WTC11 (cell line): Measurements from ENCODE around the gene EFHD2. TPM values are rescaled to one million over a fixed set of nuclear protein-coding genes. Genes with fewer than 3 reads are reported as not detected.

Experiments
- ATAC-seq: fragments of 200-7000 bp; cut with Tn5 transposase; 2 replicates; pipeline ENCODE4 v1.10.0; 2021; ENCODE audit warnings: mild to moderate bottlenecking, moderate library complexity
- Bru-seq: library from RNA; stranded (reverse); fragments of 400-500 nt; gene quantifications from one replicate; lab custom pipeline; 2021; lab: Mats Ljungman, UMichigan
- CTCF ChIA-PET: fragments of 300-600 bp; sonication (Branson Sonifier 250); formaldehyde crosslinking; loops from one replicate; lab custom pipeline; 2021; ENCODE audit warnings: antibody characterized with exemption; lab: Charles Lee
- POLR2A ChIA-PET: fragments of 350-600 bp; sonication (Branson Sonifier 250); formaldehyde crosslinking; loops from one replicate; lab custom pipeline; 2021; ENCODE audit warnings: antibody characterized with exemption; lab: Charles Lee
- DNase-seq: peaks from one replicate; pipeline ENCODE4 v3.0.0; 2021; ENCODE audit warnings: low spot score
- H3K27ac Mint-ChIP-seq: 2 replicates; pipeline ENCODE4 v1.8.0; 2021; ENCODE audit warnings: mixed read lengths
- H3K27me3 Mint-ChIP-seq: 2 replicates; pipeline ENCODE4 v1.8.0; 2021; ENCODE audit warnings: low read depth, mild to moderate bottlenecking, moderate library complexity, mixed read lengths
- H3K36me3 Mint-ChIP-seq: 2 replicates; pipeline ENCODE4 v1.8.0; 2021; ENCODE audit warnings: mixed read lengths
- H3K4me1 Mint-ChIP-seq: 2 replicates; pipeline ENCODE4 v1.8.0; 2022; ENCODE audit warnings: mixed read lengths
- H3K4me3 Mint-ChIP-seq: 2 replicates; pipeline ENCODE4 v1.8.0; 2021; ENCODE audit warnings: mild to moderate bottlenecking, moderate library complexity, mixed read lengths
- H3K9me3 Mint-ChIP-seq: 2 replicates; pipeline ENCODE4 v1.8.0; 2021; ENCODE audit warnings: mixed read lengths
- ATF1 ChIP-seq: sonication (generic); formaldehyde crosslinking; IDR thresholded peaks from 2 replicates; pipeline ENCODE4 v1.8.1; 2023; ENCODE audit warnings: mild to moderate bottlenecking, moderate library complexity, missing genetic modification reagents
- ELF4 ChIP-seq: sonication (generic); formaldehyde crosslinking; IDR thresholded peaks from 2 replicates; pipeline ENCODE4 v1.8.1; 2022; ENCODE audit warnings: low read depth, mild to moderate bottlenecking, moderate library complexity, missing genetic modification reagents
- ETV6 ChIP-seq: sonication (generic); formaldehyde crosslinking; IDR thresholded peaks from 2 replicates; pipeline ENCODE4 v1.8.1; 2022; ENCODE audit warnings: mild to moderate bottlenecking, missing genetic modification reagents
- GABPB1 ChIP-seq: sonication (generic); formaldehyde crosslinking; IDR thresholded peaks from 2 replicates; pipeline ENCODE4 v1.8.1; 2023; ENCODE audit warnings: mild to moderate bottlenecking, missing genetic modification reagents
- GRHL2 ChIP-seq: fragments of 250-450 bp; sonication (Bioruptor Pico); IDR thresholded peaks from 2 replicates; pipeline ENCODE4 v1.8.0; 2022; ENCODE audit warnings: mild to moderate bottlenecking, moderate library complexity; ENCODE audit not compliant: insufficient replicate concordance, severe bottlenecking
- KAT7 ChIP-seq: sonication (generic); formaldehyde crosslinking; IDR thresholded peaks from 2 replicates; pipeline ENCODE4 v1.8.1; 2023; ENCODE audit warnings: missing genetic modification reagents, mild to moderate bottlenecking, borderline replicate concordance
- PRRX2 ChIP-seq: fragments of 250-450 bp; sonication (Bioruptor Pico); IDR thresholded peaks from 2 replicates; pipeline ENCODE4 v1.8.0; 2021; ENCODE audit warnings: mild to moderate bottlenecking
- RELA ChIP-seq: sonication (generic); formaldehyde crosslinking; IDR thresholded peaks from 2 replicates; pipeline ENCODE4 v1.8.1; 2022; ENCODE audit warnings: missing genetic modification reagents, mild to moderate bottlenecking, borderline replicate concordance
- SMAD4 ChIP-seq: sonication (generic); formaldehyde crosslinking; IDR thresholded peaks from 2 replicates; pipeline ENCODE4 v1.8.0; 2022; ENCODE audit warnings: mild to moderate bottlenecking, missing genetic modification reagents
- SP1 ChIP-seq: sonication (generic); formaldehyde crosslinking; conservative IDR thresholded peaks from 2 replicates; pipeline ENCODE4 v1.8.1; 2022; ENCODE audit warnings: missing genetic modification reagents
- TEAD1 ChIP-seq: sonication (generic); formaldehyde crosslinking; IDR thresholded peaks from 2 replicates; pipeline ENCODE4 v1.8.0; 2022; ENCODE audit warnings: mild to moderate bottlenecking, missing genetic modification reagents
- ZNF396 ChIP-seq: fragments of 250-450 bp; sonication (Bioruptor Pico); IDR thresholded peaks from 2 replicates; pipeline ENCODE4 v1.8.0; 2021; ENCODE audit warnings: mild to moderate bottlenecking, moderate library complexity, borderline replicate concordance
- ZNF671 ChIP-seq: fragments of 250-450 bp; sonication (Bioruptor Pico); IDR thresholded peaks from 2 replicates; pipeline ENCODE4 v1.8.0; 2021; ENCODE audit warnings: mild to moderate bottlenecking
- long read RNA-seq, 3 experiments: library from RNA in 1 of 3; library from capped mRNA in 1 of 3; library from polyadenylated mRNA in 1 of 3; unstranded in 2 of 3; stranded (forward) in 1 of 3; transcript quantifications; one replicate each; pipeline ENCODE4 v2.0.0, GENCODE V29; 2021
- total RNA-seq: library from RNA; stranded (reverse); gene quantifications from 3 replicates; pipeline ENCODE4 v1.2.3, GENCODE V29; 2021
- TF ChIP-seq, protein P1 (sequence below): sonication (generic); formaldehyde crosslinking; IDR thresholded peaks from 2 replicates; pipeline ENCODE4 v1.8.0; 2022; ENCODE audit warnings: mild to moderate bottlenecking, missing genetic modification reagents
- TF ChIP-seq, protein P2 (sequence below): sonication (generic); formaldehyde crosslinking; IDR thresholded peaks from 2 replicates; pipeline ENCODE4 v1.8.1; 2023; ENCODE audit warnings: mild to moderate bottlenecking, missing genetic modification reagents, moderate library complexity
- TF ChIP-seq, protein P3 (sequence below): sonication (generic); formaldehyde crosslinking; IDR thresholded peaks from 2 replicates; pipeline ENCODE4 v1.8.1; 2022; ENCODE audit warnings: mild to moderate bottlenecking, moderate library complexity, missing genetic modification reagents
- TF ChIP-seq, protein P4 (sequence below): fragments of 250-450 bp; sonication (Bioruptor Pico); IDR thresholded peaks from 2 replicates; pipeline ENCODE4 v2.1.2; 2022; ENCODE audit warnings: mild to moderate bottlenecking, moderate library complexity
- TF ChIP-seq, protein P5 (sequence below): sonication (generic); formaldehyde crosslinking; IDR thresholded peaks from 2 replicates; pipeline ENCODE4 v1.8.1; 2022; ENCODE audit warnings: low read depth, missing genetic modification reagents, borderline replicate concordance
- TF ChIP-seq, protein P6 (sequence below): sonication (generic); formaldehyde crosslinking; IDR thresholded peaks from 2 replicates; pipeline ENCODE4 v1.8.0; 2023; ENCODE audit warnings: missing genetic modification reagents
- TF ChIP-seq, protein P7 (sequence below): sonication (generic); formaldehyde crosslinking; conservative IDR thresholded peaks from 2 replicates; pipeline ENCODE4 v1.8.1; 2023; ENCODE audit warnings: mild to moderate bottlenecking, low read depth, missing genetic modification reagents, moderate library complexity

EFHD2 gene, protein sequence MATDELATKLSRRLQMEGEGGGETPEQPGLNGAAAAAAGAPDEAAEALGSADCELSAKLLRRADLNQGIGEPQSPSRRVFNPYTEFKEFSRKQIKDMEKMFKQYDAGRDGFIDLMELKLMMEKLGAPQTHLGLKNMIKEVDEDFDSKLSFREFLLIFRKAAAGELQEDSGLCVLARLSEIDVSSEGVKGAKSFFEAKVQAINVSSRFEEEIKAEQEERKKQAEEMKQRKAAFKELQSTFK
- total RNA-seq (19.5 to 23.8 TPM (median 21.9 TPM) in 3 replicates), Bru-seq, nascent RNA (percentile 46 among the genes with signal in this experiment)
- long read RNA-seq, experiment 1, transcript EFHD2-201 (4 exons, 2,419 nt), result major isoform, 144 of 177 reads
- long read RNA-seq, experiment 1, partial matches to known transcripts, result 13 of 177 reads
- long read RNA-seq, experiment 1, other reads (novel, unspliced or antisense), result 20 of 177 reads
- long read RNA-seq, experiment 2, transcript EFHD2-201 (4 exons, 2,419 nt), result major isoform, 14 of 28 reads
- long read RNA-seq, experiment 2, partial matches to known transcripts, result 13 of 28 reads
- long read RNA-seq, experiment 2, other reads (novel, unspliced or antisense), result 1 of 28 reads
- long read RNA-seq, experiment 3, result 0 reads

DNA sequence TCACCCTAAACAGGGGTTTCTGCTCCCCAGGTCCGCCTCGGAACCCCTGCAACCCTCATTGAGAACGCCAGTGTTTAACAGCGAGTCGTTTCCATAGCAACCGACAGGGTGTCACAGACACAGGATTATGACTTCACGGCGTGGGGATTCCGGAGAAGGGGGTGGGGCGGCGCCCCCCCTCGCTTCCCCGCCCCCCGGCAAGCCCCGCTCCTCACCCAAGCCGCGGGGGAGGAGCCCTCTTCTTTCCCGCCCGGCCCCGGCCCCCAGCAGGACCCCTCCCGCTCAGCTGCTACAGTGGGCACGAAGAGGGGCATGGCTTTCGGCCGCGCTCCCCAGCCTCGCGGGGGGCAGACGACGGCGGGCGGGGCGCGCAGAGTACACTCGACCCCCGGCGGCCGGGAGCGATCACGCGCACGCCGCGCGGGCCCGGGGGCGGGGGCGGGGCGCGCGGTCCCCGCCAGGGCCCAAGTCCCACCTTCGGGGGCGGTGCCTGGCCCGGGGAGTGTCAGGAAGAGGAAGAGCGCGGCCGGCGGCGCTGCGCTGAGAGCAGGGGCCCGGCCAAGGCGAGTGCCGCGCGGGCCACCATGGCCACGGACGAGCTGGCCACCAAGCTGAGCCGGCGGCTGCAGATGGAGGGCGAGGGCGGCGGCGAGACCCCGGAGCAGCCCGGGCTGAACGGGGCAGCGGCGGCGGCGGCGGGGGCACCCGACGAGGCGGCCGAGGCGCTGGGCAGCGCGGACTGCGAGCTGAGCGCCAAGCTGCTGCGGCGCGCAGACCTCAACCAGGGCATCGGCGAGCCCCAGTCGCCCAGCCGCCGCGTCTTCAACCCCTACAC, at the start of gene EFHD2:
TSS of gene EFHD2 (plus strand) at position 501 of the 835 bp plus-strand sequence. CDS start at position 585, 84 bp downstream.
- Mint-ChIP-seq H3K27me3 (peaks cover 47% of the 10 kb centered on the region), H3K4me1 (peaks cover 24% of the 10 kb centered on the region), H3K36me3 (no peaks in the 10 kb centered on the region), H3K9me3 (no peaks in the 10 kb centered on the region), H3K27ac (no peak within 1 kb of the TSS), H3K4me3 (peak within 1 kb of the TSS; percentile 80)
- ChIA-PET POLR2A (no interaction called here), CTCF (interaction anchor here (0.6 to 1.3 kb wide), 8 partner anchors 10 to 92 kb away, joined by 3 to 21 read pairs (median 4); no protein-coding TSS in a partner anchor)
- peak; percentile 88 for ATAC-seq
- peak; percentile 77 for DNase-seq
- TF ChIP-seq, protein P1, sequence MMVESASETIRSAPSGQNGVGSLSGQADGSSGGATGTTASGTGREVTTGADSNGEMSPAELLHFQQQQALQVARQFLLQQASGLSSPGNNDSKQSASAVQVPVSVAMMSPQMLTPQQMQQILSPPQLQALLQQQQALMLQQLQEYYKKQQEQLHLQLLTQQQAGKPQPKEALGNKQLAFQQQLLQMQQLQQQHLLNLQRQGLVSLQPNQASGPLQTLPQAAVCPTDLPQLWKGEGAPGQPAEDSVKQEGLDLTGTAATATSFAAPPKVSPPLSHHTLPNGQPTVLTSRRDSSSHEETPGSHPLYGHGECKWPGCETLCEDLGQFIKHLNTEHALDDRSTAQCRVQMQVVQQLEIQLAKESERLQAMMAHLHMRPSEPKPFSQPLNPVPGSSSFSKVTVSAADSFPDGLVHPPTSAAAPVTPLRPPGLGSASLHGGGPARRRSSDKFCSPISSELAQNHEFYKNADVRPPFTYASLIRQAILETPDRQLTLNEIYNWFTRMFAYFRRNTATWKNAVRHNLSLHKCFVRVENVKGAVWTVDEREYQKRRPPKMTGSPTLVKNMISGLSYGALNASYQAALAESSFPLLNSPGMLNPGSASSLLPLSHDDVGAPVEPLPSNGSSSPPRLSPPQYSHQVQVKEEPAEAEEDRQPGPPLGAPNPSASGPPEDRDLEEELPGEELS (CRISPR knock-in tag), result peak; percentile 44
- TF ChIP-seq ELF4 (CRISPR knock-in tag) (0 out of 2 replicates have a peak, but pooled peaks have one; percentile 27), ETV6 (peak; percentile 47; the same call in 1 of the 2 replicates), ATF1 (CRISPR knock-in tag) (no peak), KAT7 (peak; percentile 19; the same call in 1 of the 2 replicates), SP1 (peak; percentile 74), ZNF671 (CRISPR knock-in tag) (no peak)
- TF ChIP-seq, protein P2, sequence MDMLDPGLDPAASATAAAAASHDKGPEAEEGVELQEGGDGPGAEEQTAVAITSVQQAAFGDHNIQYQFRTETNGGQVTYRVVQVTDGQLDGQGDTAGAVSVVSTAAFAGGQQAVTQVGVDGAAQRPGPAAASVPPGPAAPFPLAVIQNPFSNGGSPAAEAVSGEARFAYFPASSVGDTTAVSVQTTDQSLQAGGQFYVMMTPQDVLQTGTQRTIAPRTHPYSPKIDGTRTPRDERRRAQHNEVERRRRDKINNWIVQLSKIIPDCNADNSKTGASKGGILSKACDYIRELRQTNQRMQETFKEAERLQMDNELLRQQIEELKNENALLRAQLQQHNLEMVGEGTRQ (CRISPR knock-in tag), result 0 out of 2 replicates have a peak, but pooled peaks have one; percentile 18
- TF ChIP-seq, protein P3, sequence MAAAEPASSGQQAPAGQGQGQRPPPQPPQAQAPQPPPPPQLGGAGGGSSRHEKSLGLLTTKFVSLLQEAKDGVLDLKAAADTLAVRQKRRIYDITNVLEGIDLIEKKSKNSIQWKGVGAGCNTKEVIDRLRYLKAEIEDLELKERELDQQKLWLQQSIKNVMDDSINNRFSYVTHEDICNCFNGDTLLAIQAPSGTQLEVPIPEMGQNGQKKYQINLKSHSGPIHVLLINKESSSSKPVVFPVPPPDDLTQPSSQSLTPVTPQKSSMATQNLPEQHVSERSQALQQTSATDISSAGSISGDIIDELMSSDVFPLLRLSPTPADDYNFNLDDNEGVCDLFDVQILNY (CRISPR knock-in tag), result 0 out of 2 replicates have a peak, but pooled peaks have one; percentile 23

DNA sequence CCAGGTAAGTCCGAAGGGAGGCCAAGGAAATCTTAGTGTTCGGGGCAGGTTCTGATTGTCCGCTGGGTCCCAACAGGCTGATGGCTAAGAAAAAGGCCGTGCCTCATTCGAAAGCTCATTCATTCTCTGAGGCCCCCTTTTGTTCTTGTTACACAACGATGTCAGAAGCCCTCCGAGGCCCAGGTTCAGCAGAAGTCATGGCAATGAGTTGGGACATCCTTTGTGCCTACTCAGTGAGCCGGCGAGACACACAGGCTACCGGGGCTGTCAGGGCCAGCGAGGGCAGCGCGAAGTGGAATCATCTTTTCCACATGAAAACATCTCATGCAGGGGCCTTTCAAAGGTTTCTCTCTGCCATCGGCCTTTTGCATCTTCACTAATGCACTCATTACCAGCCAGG, 49.0 kb upstream of the EFHD2 start:
- CTCF ChIA-PET, result interaction anchor here (1.4 to 2.0 kb wide), 2 partner anchors 15 to 37 kb away, joined by 3 to 7 read pairs; no protein-coding TSS in a partner anchor
- Mint-ChIP-seq H3K9me3 (no peaks in the 10 kb centered on the region), H3K27ac (no peak overlapping the region), H3K27me3 (peaks cover 3% of the 10 kb centered on the region; the same call in 1 of the 2 replicates), H3K4me3 (no peak overlapping the region), H3K4me1 (peaks cover 6% of the 10 kb centered on the region), H3K36me3 (no peaks in the 10 kb centered on the region)
- POLR2A ChIA-PET, result interaction anchor here (0.5 to 0.6 kb wide), 2 partner anchors 207 to 255 kb away, joined by 3 read pairs; partner anchors contain the start of gene TMEM51
- ATAC-seq, result no peak
- DNase-seq, result no peak
- TF ChIP-seq, protein P4, sequence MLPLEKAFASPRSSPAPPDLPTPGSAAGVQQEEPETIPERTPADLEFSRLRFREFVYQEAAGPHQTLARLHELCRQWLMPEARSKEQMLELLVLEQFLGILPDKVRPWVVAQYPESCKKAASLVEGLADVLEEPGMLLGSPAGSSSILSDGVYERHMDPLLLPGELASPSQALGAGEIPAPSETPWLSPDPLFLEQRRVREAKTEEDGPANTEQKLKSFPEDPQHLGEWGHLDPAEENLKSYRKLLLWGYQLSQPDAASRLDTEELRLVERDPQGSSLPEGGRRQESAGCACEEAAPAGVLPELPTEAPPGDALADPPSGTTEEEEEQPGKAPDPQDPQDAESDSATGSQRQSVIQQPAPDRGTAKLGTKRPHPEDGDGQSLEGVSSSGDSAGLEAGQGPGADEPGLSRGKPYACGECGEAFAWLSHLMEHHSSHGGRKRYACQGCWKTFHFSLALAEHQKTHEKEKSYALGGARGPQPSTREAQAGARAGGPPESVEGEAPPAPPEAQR, result no peak
- no peak for TF ChIP-seq RELA (CRISPR knock-in tag)
- TF ChIP-seq, protein P5, sequence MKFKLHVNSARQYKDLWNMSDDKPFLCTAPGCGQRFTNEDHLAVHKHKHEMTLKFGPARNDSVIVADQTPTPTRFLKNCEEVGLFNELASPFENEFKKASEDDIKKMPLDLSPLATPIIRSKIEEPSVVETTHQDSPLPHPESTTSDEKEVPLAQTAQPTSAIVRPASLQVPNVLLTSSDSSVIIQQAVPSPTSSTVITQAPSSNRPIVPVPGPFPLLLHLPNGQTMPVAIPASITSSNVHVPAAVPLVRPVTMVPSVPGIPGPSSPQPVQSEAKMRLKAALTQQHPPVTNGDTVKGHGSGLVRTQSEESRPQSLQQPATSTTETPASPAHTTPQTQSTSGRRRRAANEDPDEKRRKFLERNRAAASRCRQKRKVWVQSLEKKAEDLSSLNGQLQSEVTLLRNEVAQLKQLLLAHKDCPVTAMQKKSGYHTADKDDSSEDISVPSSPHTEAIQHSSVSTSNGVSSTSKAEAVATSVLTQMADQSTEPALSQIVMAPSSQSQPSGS (CRISPR knock-in tag), result no peak
- TF ChIP-seq SMAD4 (CRISPR knock-in tag), result no peak
- no peak for TF ChIP-seq ZNF396 (CRISPR knock-in tag)
- TF ChIP-seq, protein P6, sequence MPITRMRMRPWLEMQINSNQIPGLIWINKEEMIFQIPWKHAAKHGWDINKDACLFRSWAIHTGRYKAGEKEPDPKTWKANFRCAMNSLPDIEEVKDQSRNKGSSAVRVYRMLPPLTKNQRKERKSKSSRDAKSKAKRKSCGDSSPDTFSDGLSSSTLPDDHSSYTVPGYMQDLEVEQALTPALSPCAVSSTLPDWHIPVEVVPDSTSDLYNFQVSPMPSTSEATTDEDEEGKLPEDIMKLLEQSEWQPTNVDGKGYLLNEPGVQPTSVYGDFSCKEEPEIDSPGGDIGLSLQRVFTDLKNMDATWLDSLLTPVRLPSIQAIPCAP (CRISPR knock-in tag), result no peak
- no peak for TF ChIP-seq GABPB1
- no peak for TF ChIP-seq GRHL2 (CRISPR knock-in tag)
- TF ChIP-seq PRRX2 (CRISPR knock-in tag), result no peak
- no peak for TF ChIP-seq TEAD1
- TF ChIP-seq, protein P7, sequence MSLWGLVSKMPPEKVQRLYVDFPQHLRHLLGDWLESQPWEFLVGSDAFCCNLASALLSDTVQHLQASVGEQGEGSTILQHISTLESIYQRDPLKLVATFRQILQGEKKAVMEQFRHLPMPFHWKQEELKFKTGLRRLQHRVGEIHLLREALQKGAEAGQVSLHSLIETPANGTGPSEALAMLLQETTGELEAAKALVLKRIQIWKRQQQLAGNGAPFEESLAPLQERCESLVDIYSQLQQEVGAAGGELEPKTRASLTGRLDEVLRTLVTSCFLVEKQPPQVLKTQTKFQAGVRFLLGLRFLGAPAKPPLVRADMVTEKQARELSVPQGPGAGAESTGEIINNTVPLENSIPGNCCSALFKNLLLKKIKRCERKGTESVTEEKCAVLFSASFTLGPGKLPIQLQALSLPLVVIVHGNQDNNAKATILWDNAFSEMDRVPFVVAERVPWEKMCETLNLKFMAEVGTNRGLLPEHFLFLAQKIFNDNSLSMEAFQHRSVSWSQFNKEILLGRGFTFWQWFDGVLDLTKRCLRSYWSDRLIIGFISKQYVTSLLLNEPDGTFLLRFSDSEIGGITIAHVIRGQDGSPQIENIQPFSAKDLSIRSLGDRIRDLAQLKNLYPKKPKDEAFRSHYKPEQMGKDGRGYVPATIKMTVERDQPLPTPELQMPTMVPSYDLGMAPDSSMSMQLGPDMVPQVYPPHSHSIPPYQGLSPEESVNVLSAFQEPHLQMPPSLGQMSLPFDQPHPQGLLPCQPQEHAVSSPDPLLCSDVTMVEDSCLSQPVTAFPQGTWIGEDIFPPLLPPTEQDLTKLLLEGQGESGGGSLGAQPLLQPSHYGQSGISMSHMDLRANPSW (CRISPR knock-in tag), result no peak
